ENCODE results near the gene PARD6B.
"Not testable (repeated sequence)": the region's sequence is repeated elsewhere in the genome, so short reads cannot be mapped to it uniquely, and the experiment has no call there.

Gene PARD6B

DNA sequence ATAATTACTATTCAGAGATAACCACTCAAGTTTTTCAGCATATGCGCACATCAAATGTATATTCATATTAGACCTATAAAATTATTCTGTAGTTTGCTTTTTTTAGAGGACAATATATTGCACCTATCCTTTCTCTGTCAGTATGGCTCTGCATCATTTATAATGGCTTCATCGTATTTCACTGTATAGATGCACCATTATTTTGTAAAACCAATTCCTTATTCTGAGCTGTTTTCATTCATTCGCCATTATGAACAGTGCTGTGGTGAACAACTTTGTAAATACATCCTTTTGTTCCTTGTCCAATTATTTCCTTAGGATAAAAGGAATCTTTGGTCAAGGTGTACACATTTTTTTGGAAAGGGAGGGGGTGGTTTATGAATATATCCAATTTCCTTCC lies 34.3 kb downstream of the PARD6B start:
- H3K27me3 ChIP-seq (ENCODE audit: insufficient read depth, low read length, poor library complexity): peaks cover 3% of the 10 kb centered on the region
- H4K20me1 ChIP-seq (ENCODE audit: insufficient read depth, low read length): no peaks in the 10 kb centered on the region
- H3K36me3 ChIP-seq (ENCODE audit: insufficient read depth, low read length): no peaks in the 10 kb centered on the region
- no peaks in the 10 kb centered on the region for H3K9me3 ChIP-seq (ENCODE audit: insufficient read depth, low read length, severe bottlenecking)
- no peaks in the 10 kb centered on the region for H3K79me2 ChIP-seq (ENCODE audit: insufficient read depth, low read length)
- no peak overlapping the region for H3K9ac ChIP-seq (ENCODE audit: low read depth, low read length)
- H3K4me2 ChIP-seq (ENCODE audit: insufficient read depth, low read length): no peak overlapping the region
- ATAC-seq (ENCODE audit: insufficient read depth, low read depth): no peak
- TF ChIP-seq EZH2 (IDR thresholded peaks at IDR 0.05; ENCODE audit: borderline replicate concordance, low read depth, low read length, severe bottlenecking): no peak
- TF ChIP-seq, protein P1, sequence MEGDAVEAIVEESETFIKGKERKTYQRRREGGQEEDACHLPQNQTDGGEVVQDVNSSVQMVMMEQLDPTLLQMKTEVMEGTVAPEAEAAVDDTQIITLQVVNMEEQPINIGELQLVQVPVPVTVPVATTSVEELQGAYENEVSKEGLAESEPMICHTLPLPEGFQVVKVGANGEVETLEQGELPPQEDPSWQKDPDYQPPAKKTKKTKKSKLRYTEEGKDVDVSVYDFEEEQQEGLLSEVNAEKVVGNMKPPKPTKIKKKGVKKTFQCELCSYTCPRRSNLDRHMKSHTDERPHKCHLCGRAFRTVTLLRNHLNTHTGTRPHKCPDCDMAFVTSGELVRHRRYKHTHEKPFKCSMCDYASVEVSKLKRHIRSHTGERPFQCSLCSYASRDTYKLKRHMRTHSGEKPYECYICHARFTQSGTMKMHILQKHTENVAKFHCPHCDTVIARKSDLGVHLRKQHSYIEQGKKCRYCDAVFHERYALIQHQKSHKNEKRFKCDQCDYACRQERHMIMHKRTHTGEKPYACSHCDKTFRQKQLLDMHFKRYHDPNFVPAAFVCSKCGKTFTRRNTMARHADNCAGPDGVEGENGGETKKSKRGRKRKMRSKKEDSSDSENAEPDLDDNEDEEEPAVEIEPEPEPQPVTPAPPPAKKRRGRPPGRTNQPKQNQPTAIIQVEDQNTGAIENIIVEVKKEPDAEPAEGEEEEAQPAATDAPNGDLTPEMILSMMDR (IDR thresholded peaks at IDR 0.05; ENCODE audit: borderline replicate concordance, extremely low read depth, low read length, poor library complexity, severe bottlenecking): no peak
- no peak overlapping the region for H3K4me3 ChIP-seq (ENCODE audit: low read depth in 1 of 2, low read length in 2 of 2)
- H2AFZ ChIP-seq (ENCODE audit: low read depth, low read length): no peak overlapping the region
- H3K4me1 ChIP-seq (ENCODE audit: insufficient read depth, low read length): no peaks in the 10 kb centered on the region
- H3K27ac ChIP-seq (ENCODE audit: low read length): no peak overlapping the region
- DNase-seq: no peak

- H2AFZ ChIP-seq (ENCODE audit: low read depth, low read length); H3K36me3 ChIP-seq (ENCODE audit: insufficient read depth, low read length); H3K27ac ChIP-seq (ENCODE audit: low read length); H3K4me2 ChIP-seq (ENCODE audit: insufficient read depth, low read length); H3K27me3 ChIP-seq (ENCODE audit: insufficient read depth, low read length, poor library complexity); H3K79me2 ChIP-seq (ENCODE audit: insufficient read depth, low read length); H3K9me3 ChIP-seq (ENCODE audit: insufficient read depth, low read length, severe bottlenecking); H3K9ac ChIP-seq (ENCODE audit: low read depth, low read length); H4K20me1 ChIP-seq (ENCODE audit: insufficient read depth, low read length); DNase-seq; H3K4me3 ChIP-seq (ENCODE audit: low read depth in 1 of 2, low read length in 2 of 2); H3K4me1 ChIP-seq (ENCODE audit: insufficient read depth, low read length); ATAC-seq (ENCODE audit: insufficient read depth, low read depth): not testable (repeated sequence)
Observed at GRCh38 chr20:50766955-50767809, 35.8 kb downstream of the PARD6B start.

- not testable (repeated sequence) for H3K4me2 ChIP-seq (ENCODE audit: insufficient read depth, low read length); H2AFZ ChIP-seq (ENCODE audit: low read depth, low read length); H3K79me2 ChIP-seq (ENCODE audit: insufficient read depth, low read length); ATAC-seq (ENCODE audit: insufficient read depth, low read depth); H3K9me3 ChIP-seq (ENCODE audit: insufficient read depth, low read length, severe bottlenecking); DNase-seq; H3K4me3 ChIP-seq (ENCODE audit: low read depth in 1 of 2, low read length in 2 of 2); H3K27me3 ChIP-seq (ENCODE audit: insufficient read depth, low read length, poor library complexity); H3K4me1 ChIP-seq (ENCODE audit: insufficient read depth, low read length); H3K36me3 ChIP-seq (ENCODE audit: insufficient read depth, low read length); H3K27ac ChIP-seq (ENCODE audit: low read length); H4K20me1 ChIP-seq (ENCODE audit: insufficient read depth, low read length); H3K9ac ChIP-seq (ENCODE audit: low read depth, low read length)
Observed at GRCh38 chr20:50768991-50769390, 37.6 kb downstream of the PARD6B start.

DNA sequence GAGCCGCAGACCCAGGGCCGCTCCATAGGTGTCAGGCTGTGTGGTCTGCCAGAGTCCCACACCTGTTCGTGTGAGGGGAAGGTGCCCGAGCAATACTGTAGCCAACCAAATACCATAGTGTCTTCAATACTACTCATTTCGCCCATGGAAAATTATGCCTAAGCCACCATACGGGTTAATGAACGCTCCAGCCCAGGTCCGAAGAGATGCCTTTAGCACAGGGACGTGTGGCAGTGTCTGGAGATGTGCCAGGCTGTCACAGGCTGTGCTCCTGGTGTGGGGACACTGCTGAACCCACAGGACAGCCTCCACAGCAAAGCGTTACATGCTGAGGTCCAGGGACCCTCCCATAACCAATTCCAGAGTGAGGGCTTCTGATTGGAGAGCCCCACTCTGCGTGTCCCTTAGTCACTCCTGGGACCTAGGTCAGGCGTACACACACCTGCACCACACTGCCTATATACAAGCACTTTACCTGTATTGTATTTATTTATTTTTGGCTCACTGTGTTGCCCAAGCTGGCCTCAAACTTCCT lies 38.2 kb downstream of the PARD6B start:
- not testable (repeated sequence) for H3K4me3 ChIP-seq (ENCODE audit: low read depth in 1 of 2, low read length in 2 of 2); H3K4me1 ChIP-seq (ENCODE audit: insufficient read depth, low read length); H3K27me3 ChIP-seq (ENCODE audit: insufficient read depth, low read length, poor library complexity); H2AFZ ChIP-seq (ENCODE audit: low read depth, low read length); H3K4me2 ChIP-seq (ENCODE audit: insufficient read depth, low read length); H3K27ac ChIP-seq (ENCODE audit: low read length); ATAC-seq (ENCODE audit: insufficient read depth, low read depth); H3K9me3 ChIP-seq (ENCODE audit: insufficient read depth, low read length, severe bottlenecking); DNase-seq; H3K9ac ChIP-seq (ENCODE audit: low read depth, low read length); H4K20me1 ChIP-seq (ENCODE audit: insufficient read depth, low read length); H3K79me2 ChIP-seq (ENCODE audit: insufficient read depth, low read length); H3K36me3 ChIP-seq (ENCODE audit: insufficient read depth, low read length)

GRCh38 chr20:50771419-50772080 lies 40.2 kb downstream of the PARD6B start:
- not testable (repeated sequence) for H3K27me3 ChIP-seq (ENCODE audit: insufficient read depth, low read length, poor library complexity); H3K4me2 ChIP-seq (ENCODE audit: insufficient read depth, low read length); ATAC-seq (ENCODE audit: insufficient read depth, low read depth); DNase-seq; H3K4me1 ChIP-seq (ENCODE audit: insufficient read depth, low read length); H3K27ac ChIP-seq (ENCODE audit: low read length); H2AFZ ChIP-seq (ENCODE audit: low read depth, low read length); H3K36me3 ChIP-seq (ENCODE audit: insufficient read depth, low read length); H3K9ac ChIP-seq (ENCODE audit: low read depth, low read length); H3K79me2 ChIP-seq (ENCODE audit: insufficient read depth, low read length); H3K9me3 ChIP-seq (ENCODE audit: insufficient read depth, low read length, severe bottlenecking); H3K4me3 ChIP-seq (ENCODE audit: low read depth in 1 of 2, low read length in 2 of 2); H4K20me1 ChIP-seq (ENCODE audit: insufficient read depth, low read length)
